Measurements from ENCODE around the gene PLIN5.

PLIN5 gene

GRCh38 chr19:4534836-4535658 lies at the start of gene PLIN5:
Gene PLIN5 (minus strand): TSS chr19:4535224. CDS start chr19:4534074, 1,150 bp downstream.
- peak; percentile 16 for DNase-seq
- Histone ChIP-seq H3K4me2 (ENCODE audit: insufficient read depth, low read length) (no peak within 1 kb of the TSS), H3K27me3 (ENCODE audit: insufficient read depth, low read length, poor library complexity) (no peaks in the 10 kb centered on the region), H3K9ac (ENCODE audit: low read depth, low read length) (no peak within 1 kb of the TSS), H4K20me1 (ENCODE audit: insufficient read depth, low read length) (no peaks in the 10 kb centered on the region), H3K9me3 (ENCODE audit: insufficient read depth, low read length, severe bottlenecking) (no peaks in the 10 kb centered on the region), H3K79me2 (ENCODE audit: insufficient read depth, low read length) (no peaks in the 10 kb centered on the region), H3K36me3 (ENCODE audit: insufficient read depth, low read length) (no peaks in the 10 kb centered on the region), H3K4me3 (ENCODE audit: low read depth in 1 of 2, low read length in 2 of 2) (no peak within 1 kb of the TSS), H3K4me1 (ENCODE audit: insufficient read depth, low read length) (no peaks in the 10 kb centered on the region), H2AFZ (ENCODE audit: low read depth, low read length) (no peak within 1 kb of the TSS), H3K27ac (ENCODE audit: low read length) (no peak within 1 kb of the TSS)
- TF ChIP-seq, protein P1, sequence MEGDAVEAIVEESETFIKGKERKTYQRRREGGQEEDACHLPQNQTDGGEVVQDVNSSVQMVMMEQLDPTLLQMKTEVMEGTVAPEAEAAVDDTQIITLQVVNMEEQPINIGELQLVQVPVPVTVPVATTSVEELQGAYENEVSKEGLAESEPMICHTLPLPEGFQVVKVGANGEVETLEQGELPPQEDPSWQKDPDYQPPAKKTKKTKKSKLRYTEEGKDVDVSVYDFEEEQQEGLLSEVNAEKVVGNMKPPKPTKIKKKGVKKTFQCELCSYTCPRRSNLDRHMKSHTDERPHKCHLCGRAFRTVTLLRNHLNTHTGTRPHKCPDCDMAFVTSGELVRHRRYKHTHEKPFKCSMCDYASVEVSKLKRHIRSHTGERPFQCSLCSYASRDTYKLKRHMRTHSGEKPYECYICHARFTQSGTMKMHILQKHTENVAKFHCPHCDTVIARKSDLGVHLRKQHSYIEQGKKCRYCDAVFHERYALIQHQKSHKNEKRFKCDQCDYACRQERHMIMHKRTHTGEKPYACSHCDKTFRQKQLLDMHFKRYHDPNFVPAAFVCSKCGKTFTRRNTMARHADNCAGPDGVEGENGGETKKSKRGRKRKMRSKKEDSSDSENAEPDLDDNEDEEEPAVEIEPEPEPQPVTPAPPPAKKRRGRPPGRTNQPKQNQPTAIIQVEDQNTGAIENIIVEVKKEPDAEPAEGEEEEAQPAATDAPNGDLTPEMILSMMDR (IDR thresholded peaks at IDR 0.05; ENCODE audit: borderline replicate concordance, extremely low read depth, low read length, poor library complexity, severe bottlenecking) = no peak
- TF ChIP-seq EZH2 (IDR thresholded peaks at IDR 0.05; ENCODE audit: borderline replicate concordance, low read depth, low read length, severe bottlenecking) = no peak
- no peak for ATAC-seq (ENCODE audit: insufficient read depth, low read depth)

GRCh38 chr19:4583961-4584669 lies 49.1 kb upstream of the PLIN5 start:
- Histone ChIP-seq H2AFZ (ENCODE audit: low read depth, low read length) (no peak overlapping the region), H3K9ac (ENCODE audit: low read depth, low read length) (no peak overlapping the region), H3K9me3 (ENCODE audit: insufficient read depth, low read length, severe bottlenecking) (no peaks in the 10 kb centered on the region), H3K4me1 (ENCODE audit: insufficient read depth, low read length) (peaks cover 10% of the 10 kb centered on the region), H3K27me3 (ENCODE audit: insufficient read depth, low read length, poor library complexity) (peaks cover 33% of the 10 kb centered on the region), H3K79me2 (ENCODE audit: insufficient read depth, low read length) (no peaks in the 10 kb centered on the region), H3K27ac (ENCODE audit: low read length) (no peak overlapping the region), H3K4me3 (ENCODE audit: low read depth in 1 of 2, low read length in 2 of 2) (no peak overlapping the region), H3K36me3 (ENCODE audit: insufficient read depth, low read length) (no peaks in the 10 kb centered on the region), H4K20me1 (ENCODE audit: insufficient read depth, low read length) (peaks cover 4% of the 10 kb centered on the region; the same call in 1 of the 2 replicates), H3K4me2 (ENCODE audit: insufficient read depth, low read length) (peak overlapping the region; percentile 42)
- TF ChIP-seq EZH2 (IDR thresholded peaks at IDR 0.05; ENCODE audit: borderline replicate concordance, low read depth, low read length, severe bottlenecking) = no peak
- TF ChIP-seq, protein P1 (IDR thresholded peaks at IDR 0.05; ENCODE audit: borderline replicate concordance, extremely low read depth, low read length, poor library complexity, severe bottlenecking) = no peak
- ATAC-seq (ENCODE audit: insufficient read depth, low read depth) (peak; percentile 29; the same call in 1 of the 3 replicates), DNase-seq (no peak)

DNA sequence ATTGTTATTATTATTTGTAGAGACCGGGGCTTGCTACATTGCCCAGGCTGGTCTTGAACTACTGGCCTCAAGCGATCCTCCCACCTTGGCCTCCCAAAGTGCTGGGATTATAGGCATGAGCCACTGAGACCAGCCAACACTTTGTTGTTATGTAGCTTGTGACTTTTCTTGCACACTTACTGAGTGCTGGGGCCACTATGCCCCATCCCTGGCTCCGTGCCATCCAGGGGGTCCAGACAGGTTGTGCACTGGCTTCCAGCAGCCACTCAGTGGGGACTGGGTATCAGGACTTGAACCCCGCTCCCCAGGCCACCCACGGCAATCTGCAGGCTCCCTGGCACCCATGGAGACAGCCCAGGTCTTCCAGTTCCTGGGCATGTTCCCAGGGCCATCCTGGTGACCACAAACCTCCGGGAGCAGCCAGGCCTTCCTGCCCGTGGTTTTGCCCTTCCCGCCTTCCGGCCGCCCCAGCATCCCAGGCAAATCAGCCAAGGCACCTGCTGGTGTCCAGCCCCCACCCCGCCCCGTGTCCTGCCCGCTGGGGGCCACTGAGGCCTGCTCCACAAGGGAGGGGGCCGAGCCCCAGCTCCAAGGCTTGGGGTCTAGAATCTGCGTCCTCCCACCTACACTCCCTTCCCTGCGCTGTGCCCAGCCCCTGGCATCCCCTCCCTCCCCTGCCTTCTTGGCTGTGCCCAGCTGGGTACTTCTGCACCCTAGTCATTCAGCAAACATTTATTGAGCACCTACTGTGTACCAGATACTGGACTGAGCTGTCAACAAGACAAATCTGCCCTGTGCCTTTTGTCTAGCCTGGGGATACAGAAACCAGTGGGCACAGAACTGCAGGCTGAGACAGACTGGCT lies 48.2 kb upstream of the PLIN5 start:
- no peaks in the 10 kb centered on the region for H3K36me3 ChIP-seq (ENCODE audit: insufficient read depth, low read length)
- H3K4me1 ChIP-seq (ENCODE audit: insufficient read depth, low read length) = peaks cover 10% of the 10 kb centered on the region
- ATAC-seq (ENCODE audit: insufficient read depth, low read depth) (no peak), DNase-seq (no peak)
- H3K4me2 ChIP-seq (ENCODE audit: insufficient read depth, low read length) = no peak overlapping the region
- TF ChIP-seq, protein P1 (IDR thresholded peaks at IDR 0.05; ENCODE audit: borderline replicate concordance, extremely low read depth, low read length, poor library complexity, severe bottlenecking) = no peak
- no peak for TF ChIP-seq EZH2 (IDR thresholded peaks at IDR 0.05; ENCODE audit: borderline replicate concordance, low read depth, low read length, severe bottlenecking)
- no peak overlapping the region for H2AFZ ChIP-seq (ENCODE audit: low read depth, low read length)
- no peak overlapping the region for H3K9ac ChIP-seq (ENCODE audit: low read depth, low read length)
- H4K20me1 ChIP-seq (ENCODE audit: insufficient read depth, low read length) = peaks cover 4% of the 10 kb centered on the region; the same call in 1 of the 2 replicates
- no peaks in the 10 kb centered on the region for H3K79me2 ChIP-seq (ENCODE audit: insufficient read depth, low read length)
- H3K27me3 ChIP-seq (ENCODE audit: insufficient read depth, low read length, poor library complexity) = peaks cover 40% of the 10 kb centered on the region
- H3K9me3 ChIP-seq (ENCODE audit: insufficient read depth, low read length, severe bottlenecking) = no peaks in the 10 kb centered on the region
- no peak overlapping the region for H3K4me3 ChIP-seq (ENCODE audit: low read depth in 1 of 2, low read length in 2 of 2)
- H3K27ac ChIP-seq (ENCODE audit: low read length) = no peak overlapping the region
